ENCODE measurements around the gene HLA-DPA1. TPM values are rescaled to one million over a fixed set of nuclear protein-coding genes. Genes with fewer than 3 reads are reported as not detected.

The HLA-DPA1 gene
- total RNA-seq, 1 experiment from 2014 or later, result 46.4 TPM

DNA sequence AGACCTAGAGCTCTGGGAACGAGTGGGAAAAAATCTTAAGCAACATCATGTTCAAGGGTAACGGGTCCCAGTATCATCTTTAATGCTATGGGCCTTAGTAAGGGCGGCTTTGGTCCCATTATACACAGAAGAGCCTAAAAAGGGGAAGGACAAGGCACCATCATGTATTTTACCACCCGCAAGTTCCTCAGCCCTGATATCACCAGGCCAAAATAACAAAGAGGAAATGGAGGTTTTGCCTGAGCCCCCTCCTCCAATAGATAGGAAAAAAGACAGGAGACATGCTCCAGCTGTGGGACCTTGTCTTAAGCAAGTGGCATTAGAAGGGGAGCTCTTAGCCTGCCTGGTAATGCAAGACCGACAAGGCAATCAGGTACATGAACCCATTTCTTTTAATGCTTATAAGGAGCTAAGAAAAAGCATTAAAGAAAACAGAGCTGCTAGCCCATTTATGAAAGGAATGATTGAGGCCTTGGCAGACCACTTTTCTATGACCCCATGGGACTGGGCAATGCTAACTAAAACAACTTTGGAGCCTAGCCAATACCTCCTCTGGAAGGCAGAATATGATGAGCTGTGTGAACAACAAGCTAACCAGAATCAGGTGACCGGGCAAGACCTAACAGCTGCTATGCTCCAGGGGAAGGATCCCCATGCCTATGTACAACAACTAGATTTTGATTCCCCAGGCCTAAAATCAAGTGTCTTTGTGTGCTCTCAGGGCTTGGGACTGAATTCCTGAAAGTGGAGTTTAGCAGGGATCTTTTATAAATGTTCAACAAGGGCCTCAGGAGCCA lies 23.2 kb downstream of the HLA-DPA1 start:
- Mint-ChIP-seq H3K4me1 (ENCODE audit: low read depth, unreplicated experiment) (peaks cover 26% of the 10 kb centered on the region), H3K9me3 (ENCODE audit: low read depth, unreplicated experiment) (peaks cover 3% of the 10 kb centered on the region), H3K4me3 (ENCODE audit: low read depth, unreplicated experiment) (no peak overlapping the region), H3K27me3 (ENCODE audit: unreplicated experiment) (peaks cover 81% of the 10 kb centered on the region), H3K27ac (ENCODE audit: unreplicated experiment) (no peak overlapping the region), H3K36me3 (ENCODE audit: insufficient read depth, unreplicated experiment) (no peaks in the 10 kb centered on the region)
- DNase-seq, result no peak
- TF ChIP-seq, protein P1, sequence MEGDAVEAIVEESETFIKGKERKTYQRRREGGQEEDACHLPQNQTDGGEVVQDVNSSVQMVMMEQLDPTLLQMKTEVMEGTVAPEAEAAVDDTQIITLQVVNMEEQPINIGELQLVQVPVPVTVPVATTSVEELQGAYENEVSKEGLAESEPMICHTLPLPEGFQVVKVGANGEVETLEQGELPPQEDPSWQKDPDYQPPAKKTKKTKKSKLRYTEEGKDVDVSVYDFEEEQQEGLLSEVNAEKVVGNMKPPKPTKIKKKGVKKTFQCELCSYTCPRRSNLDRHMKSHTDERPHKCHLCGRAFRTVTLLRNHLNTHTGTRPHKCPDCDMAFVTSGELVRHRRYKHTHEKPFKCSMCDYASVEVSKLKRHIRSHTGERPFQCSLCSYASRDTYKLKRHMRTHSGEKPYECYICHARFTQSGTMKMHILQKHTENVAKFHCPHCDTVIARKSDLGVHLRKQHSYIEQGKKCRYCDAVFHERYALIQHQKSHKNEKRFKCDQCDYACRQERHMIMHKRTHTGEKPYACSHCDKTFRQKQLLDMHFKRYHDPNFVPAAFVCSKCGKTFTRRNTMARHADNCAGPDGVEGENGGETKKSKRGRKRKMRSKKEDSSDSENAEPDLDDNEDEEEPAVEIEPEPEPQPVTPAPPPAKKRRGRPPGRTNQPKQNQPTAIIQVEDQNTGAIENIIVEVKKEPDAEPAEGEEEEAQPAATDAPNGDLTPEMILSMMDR (IDR thresholded peaks at IDR 0.05; ENCODE audit: unreplicated experiment), result no peak
- intact Hi-C loops (cut with micrococcal nuclease; ENCODE audit: unreplicated experiment), result no loop called here
- BruUV-seq (replicated peaks), result no TSS peak
- CTCF ChIA-PET, result interaction anchor here (0.6 to 0.9 kb wide), 2 partner anchors 18 to 49 kb away, joined by 3 read pairs; no protein-coding TSS in a partner anchor

DNA sequence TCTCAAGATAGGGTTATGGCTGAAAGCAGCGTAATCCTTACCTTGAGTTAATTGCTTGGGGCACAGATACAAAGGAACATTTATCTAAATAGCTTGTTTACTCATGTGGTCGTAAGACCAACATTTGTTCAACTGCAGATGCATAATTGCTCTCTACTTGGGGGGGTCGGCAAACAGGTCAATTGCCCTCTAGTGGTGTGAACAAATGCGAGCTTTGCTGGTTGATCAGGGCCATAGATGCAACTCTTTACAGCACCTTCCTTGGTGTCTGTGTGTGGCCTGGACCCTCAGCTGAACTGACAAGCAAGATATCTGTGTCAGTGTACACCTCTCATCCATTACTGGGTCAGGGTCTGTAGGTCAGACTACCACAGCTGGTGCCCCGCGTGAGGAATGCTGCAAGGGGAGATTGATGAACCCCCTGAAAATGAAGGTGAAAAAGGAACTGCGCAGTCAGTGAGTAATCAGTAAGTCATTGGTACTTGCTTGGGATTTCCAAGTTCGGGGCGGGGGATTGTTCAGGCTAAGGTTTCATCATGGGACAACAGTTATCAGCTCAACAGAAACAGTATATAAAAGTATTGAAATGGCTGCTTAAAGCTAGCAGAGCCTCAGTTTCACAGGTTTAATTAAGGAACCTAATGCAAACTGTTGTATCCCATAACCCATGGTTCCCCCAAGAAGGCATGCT lies 24.0 kb downstream of the HLA-DPA1 start:
- intact Hi-C loops (cut with micrococcal nuclease; ENCODE audit: unreplicated experiment), result no loop called here
- no TSS peak for BruUV-seq (replicated peaks)
- TF ChIP-seq, protein P1 (IDR thresholded peaks at IDR 0.05; ENCODE audit: unreplicated experiment), result no peak
- Mint-ChIP-seq H3K27ac (ENCODE audit: unreplicated experiment) (no peak overlapping the region), H3K36me3 (ENCODE audit: insufficient read depth, unreplicated experiment) (no peaks in the 10 kb centered on the region), H3K4me3 (ENCODE audit: low read depth, unreplicated experiment) (no peak overlapping the region), H3K9me3 (ENCODE audit: low read depth, unreplicated experiment) (peaks cover 3% of the 10 kb centered on the region), H3K4me1 (ENCODE audit: low read depth, unreplicated experiment) (peaks cover 26% of the 10 kb centered on the region), H3K27me3 (ENCODE audit: unreplicated experiment) (peaks cover 81% of the 10 kb centered on the region)
- CTCF ChIA-PET, result interaction anchor here (0.6 kb wide), 1 partner anchor 49 kb away, joined by 3 read pairs; no protein-coding TSS in a partner anchor
- no peak for DNase-seq

DNA sequence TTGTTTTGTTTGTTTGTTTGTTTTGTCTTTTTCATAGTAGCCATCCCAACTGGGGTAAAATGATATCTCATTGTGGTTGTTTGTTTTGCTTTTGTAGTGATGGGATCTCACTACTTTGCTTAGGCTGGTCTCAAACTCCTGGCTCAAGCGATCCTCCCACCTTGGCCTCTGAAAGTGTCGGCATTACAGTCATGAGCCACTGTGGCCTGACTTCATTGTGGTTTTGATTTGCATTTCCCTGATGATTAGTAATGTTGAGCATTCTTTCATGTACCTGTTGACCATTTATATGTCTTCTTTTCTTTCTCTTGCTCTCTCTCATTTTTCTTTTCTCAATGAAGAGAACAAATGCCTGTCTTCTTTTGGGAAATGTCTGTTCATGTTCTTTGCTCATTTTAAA lies 33.3 kb downstream of the HLA-DPA1 start:
- no peak for DNase-seq
- Mint-ChIP-seq H3K27ac (ENCODE audit: unreplicated experiment) (no peak overlapping the region), H3K36me3 (ENCODE audit: insufficient read depth, unreplicated experiment) (no peaks in the 10 kb centered on the region), H3K27me3 (ENCODE audit: unreplicated experiment) (peaks cover 75% of the 10 kb centered on the region), H3K4me1 (ENCODE audit: low read depth, unreplicated experiment) (no peaks in the 10 kb centered on the region), H3K9me3 (ENCODE audit: low read depth, unreplicated experiment) (peaks cover 3% of the 10 kb centered on the region), H3K4me3 (ENCODE audit: low read depth, unreplicated experiment) (no peak overlapping the region)
- CTCF ChIA-PET, result no interaction called here
- intact Hi-C loops (cut with micrococcal nuclease; ENCODE audit: unreplicated experiment), result no loop called here
- no TSS peak for BruUV-seq (replicated peaks)
- TF ChIP-seq, protein P1 (IDR thresholded peaks at IDR 0.05; ENCODE audit: unreplicated experiment), result no peak

DNA sequence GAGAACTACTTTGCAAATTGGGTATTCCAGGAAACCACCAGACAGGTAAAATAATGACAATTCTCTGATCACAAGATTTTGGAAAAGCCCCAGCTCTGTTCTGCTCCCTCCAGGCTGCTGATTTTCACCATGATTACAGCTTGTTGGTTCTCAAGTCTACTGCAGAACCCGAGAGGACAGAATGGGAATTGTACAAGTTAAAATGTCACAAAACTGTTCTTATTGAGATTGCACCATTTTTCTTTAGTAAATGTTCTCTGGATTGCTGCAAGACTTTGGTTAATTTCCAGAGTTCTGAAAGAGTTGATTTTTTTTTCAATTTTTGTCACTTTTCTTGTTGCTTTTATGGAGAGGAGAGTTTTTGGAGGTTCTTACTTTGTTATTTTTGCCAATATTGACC lies 36.9 kb downstream of the HLA-DPA1 start:
- H3K4me3 Mint-ChIP-seq (ENCODE audit: low read depth, unreplicated experiment), result no peak overlapping the region
- H3K27me3 Mint-ChIP-seq (ENCODE audit: unreplicated experiment), result peaks cover 92% of the 10 kb centered on the region
- DNase-seq, result no peak
- BruUV-seq (replicated peaks), result no TSS peak
- no peaks in the 10 kb centered on the region for H3K36me3 Mint-ChIP-seq (ENCODE audit: insufficient read depth, unreplicated experiment)
- intact Hi-C loops (cut with micrococcal nuclease; ENCODE audit: unreplicated experiment), result no loop called here
- H3K9me3 Mint-ChIP-seq (ENCODE audit: low read depth, unreplicated experiment), result peaks cover 5% of the 10 kb centered on the region
- CTCF ChIA-PET, result interaction anchor here (0.6 kb wide), 1 partner anchor 514 kb away, joined by 3 read pairs; no protein-coding TSS in a partner anchor
- no peaks in the 10 kb centered on the region for H3K4me1 Mint-ChIP-seq (ENCODE audit: low read depth, unreplicated experiment)
- TF ChIP-seq, protein P1 (IDR thresholded peaks at IDR 0.05; ENCODE audit: unreplicated experiment), result no peak
- H3K27ac Mint-ChIP-seq (ENCODE audit: unreplicated experiment), result no peak overlapping the region

Measured in Calu3 (cell line).